Activated CD8-positive, alpha-beta memory T cell treated with anti-CD3 and anti-CD28 coated beads for 36 hours (primary cell): ENCODE data around the gene ACTG2. TPM values are rescaled to one million over a fixed set of nuclear protein-coding genes. Genes with fewer than 3 reads are reported as not detected.

Experiments used
- total RNA-seq, 2 experiments: library from RNA; stranded (reverse); gene quantifications; one replicate each; pipeline ENCODE4 v1.2.3, GENCODE V29; 2021

The ACTG2 gene
- total RNA-seq, 2 experiments from 2014 or later, result 0.13 TPM; not detected in 1

Other genes starting within 250 kb of the ACTG2 start
- 10 to 100 TPM; 35.5 to 40.3 TPM for gene TPRKB, start 155.7 kb upstream of the ACTG2 start, total RNA-seq
- 10 to 100 TPM; 30.8 to 32.1 TPM for gene DUSP11, start 112.9 kb upstream of the ACTG2 start, total RNA-seq
- gene C2orf78, start 108.8 kb upstream of the ACTG2 start, total RNA-seq, result not detected
- gene STAMBP, start 64.0 kb upstream of the ACTG2 start, total RNA-seq, result 10 to 100 TPM; 74.7 to 75.8 TPM
- gene DGUOK, start 33.9 kb downstream of the ACTG2 start, total RNA-seq, result 10 to 100 TPM; 92.2 to 99.4 TPM
- 10 to 100 TPM; 14.9 to 15.0 TPM for gene TET3, start 91.9 kb downstream of the ACTG2 start, total RNA-seq